ENCODE results near the gene GPR3.
A peak's percentile ranks its signal among the peaks of the same experiment; 100 is the strongest.

Gene GPR3

DNA sequence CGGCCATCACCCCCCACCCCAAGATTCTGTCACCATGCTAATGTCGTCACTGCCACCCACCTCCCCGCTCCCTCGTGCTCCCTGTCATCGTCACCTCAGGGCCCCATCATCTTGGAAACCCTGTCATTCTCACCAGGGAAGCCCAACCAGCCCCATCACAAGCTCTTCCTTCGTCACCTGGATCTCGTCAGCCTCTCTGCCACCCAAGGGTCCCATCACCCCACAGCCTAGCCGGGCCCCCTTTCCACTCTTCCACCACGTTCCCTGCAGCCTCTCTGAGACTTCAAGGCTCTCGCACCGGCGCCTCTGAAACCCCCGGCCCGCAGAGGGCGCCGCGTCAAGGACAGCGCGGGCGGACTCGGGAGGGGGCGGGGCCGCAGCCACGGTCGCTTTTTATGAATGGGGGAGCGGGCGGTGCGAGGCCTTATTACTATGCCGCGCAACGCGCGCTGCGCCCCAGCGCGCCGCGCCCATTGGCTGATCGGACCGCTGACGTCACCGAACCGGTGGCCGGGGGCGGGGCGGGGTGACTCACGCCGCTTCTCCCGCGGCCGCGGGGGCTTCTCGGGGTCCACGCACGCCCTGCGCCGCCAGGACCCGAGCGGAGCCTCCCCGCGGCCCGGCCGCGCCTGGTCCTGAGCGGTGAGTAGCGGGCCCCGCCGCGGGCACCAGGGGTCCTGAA is at the start of gene GPR3:
Gene GPR3 (plus strand): TSS at position 527 of the 682 bp plus-strand sequence. CDS start 1,177 bp downstream, outside the sequence.
- peak; percentile 72 to 82 for DNase-seq

DNA sequence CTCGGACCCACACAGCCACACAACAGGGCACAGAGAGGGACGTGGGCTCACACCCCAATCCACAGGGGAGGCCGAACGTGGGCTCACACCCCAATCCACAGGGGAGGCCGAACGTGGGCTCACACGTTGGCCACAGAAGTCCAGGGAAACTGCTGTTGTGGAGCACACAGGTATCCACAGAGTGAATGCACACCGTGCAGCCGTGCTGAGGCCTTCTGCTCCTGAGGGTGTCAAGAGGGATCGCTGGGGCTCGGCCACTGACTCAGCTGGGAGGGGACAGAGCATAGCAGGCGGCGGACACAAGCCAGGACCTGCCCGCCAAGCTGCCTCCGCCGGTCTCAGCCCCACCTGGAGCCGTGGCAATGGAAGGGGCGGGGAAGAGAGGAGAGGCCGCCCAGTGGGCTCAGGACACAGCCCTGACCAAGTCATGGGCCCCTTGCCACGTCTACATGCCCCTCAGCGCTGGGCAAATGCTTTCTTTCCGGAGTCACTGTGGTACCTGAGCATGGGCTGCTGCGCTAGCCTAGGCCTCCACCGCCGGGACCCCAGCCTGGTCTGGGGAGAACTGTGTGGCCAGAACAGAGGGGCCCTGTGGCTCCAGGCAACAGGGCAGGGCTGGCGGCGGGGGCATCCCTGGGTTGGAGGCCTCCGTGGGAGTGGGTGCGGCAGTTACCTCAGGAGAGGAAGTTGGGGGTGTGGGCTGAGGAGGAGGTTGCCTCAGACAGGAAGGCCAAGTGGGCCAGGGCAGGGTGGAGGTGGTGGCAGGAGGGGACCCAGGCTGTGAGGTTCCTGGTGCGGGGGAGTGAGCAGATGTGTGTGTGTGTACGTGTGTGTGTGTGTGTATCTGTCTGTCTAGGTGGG is 49.4 kb upstream of the GPR3 start:
- DNase-seq: peak; percentile 34 to 91

GRCh38 chr1:27343639-27344025 is 48.8 kb upstream of the GPR3 start:
- DNase-seq: no peak

GRCh38 chr1:27345272-27345671 is 47.1 kb upstream of the GPR3 start:
- no peak for DNase-seq

GRCh38 chr1:27346357-27346756 is 46.1 kb upstream of the GPR3 start:
- no peak for DNase-seq

- no peak for DNase-seq
These were observed 45.3 kb upstream of the GPR3 start for GRCh38 chr1:27346991-27347624.

GRCh38 chr1:27348861-27349783 is 43.3 kb upstream of the GPR3 start:
- DNase-seq: no peak

- no peak for DNase-seq
These were observed 42.4 kb upstream of the GPR3 start for GRCh38 chr1:27349784-27350662.

- no peak for DNase-seq
These were observed 41.5 kb upstream of the GPR3 start for GRCh38 chr1:27350663-27351540.

GRCh38 chr1:27351541-27352107 is 40.8 kb upstream of the GPR3 start:
- DNase-seq: no peak

GRCh38 chr1:27353166-27353565 is 39.3 kb upstream of the GPR3 start:
- no peak for DNase-seq

DNA sequence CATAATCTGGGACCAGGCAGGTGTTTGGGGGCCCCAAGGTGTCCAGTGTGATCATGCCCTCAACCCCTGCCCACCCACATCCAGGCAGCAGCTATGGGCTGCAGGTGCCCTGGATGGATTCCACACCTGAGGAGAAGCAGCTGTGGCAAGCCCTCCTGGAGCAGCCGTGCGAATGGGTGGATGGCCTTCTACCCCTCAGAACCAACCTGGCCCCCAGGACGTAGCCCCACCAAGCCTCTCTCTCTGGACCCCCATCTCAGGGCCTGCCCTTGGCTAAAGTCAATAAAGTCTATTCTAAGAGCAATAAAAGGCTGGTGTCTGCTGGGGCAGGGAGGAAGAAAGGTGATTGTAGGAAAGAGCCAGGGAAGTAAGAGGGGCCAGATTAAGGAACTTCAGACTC is 38.8 kb upstream of the GPR3 start:
- no peak for DNase-seq

- no peak for DNase-seq
These were observed 36.7 kb upstream of the GPR3 start for GRCh38 chr1:27355683-27356082.

DNA sequence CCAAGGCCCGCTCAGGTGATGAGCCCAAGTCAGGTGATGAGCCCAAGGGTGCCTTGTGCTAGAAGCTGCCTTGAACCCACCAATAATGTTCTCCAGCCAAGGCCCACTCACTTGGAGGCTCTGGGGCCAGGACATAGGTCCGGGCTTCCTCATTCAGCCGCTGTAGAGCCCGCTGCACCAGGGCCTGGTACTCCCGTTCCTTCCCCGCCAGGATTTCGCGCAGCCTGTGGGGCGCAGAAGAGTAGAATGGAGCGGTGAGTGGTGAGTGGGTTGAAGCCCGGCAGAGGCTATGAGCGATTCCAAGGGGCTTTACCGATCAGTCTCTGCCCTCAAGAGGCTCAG is 36.2 kb upstream of the GPR3 start:
- no peak for DNase-seq

DNA sequence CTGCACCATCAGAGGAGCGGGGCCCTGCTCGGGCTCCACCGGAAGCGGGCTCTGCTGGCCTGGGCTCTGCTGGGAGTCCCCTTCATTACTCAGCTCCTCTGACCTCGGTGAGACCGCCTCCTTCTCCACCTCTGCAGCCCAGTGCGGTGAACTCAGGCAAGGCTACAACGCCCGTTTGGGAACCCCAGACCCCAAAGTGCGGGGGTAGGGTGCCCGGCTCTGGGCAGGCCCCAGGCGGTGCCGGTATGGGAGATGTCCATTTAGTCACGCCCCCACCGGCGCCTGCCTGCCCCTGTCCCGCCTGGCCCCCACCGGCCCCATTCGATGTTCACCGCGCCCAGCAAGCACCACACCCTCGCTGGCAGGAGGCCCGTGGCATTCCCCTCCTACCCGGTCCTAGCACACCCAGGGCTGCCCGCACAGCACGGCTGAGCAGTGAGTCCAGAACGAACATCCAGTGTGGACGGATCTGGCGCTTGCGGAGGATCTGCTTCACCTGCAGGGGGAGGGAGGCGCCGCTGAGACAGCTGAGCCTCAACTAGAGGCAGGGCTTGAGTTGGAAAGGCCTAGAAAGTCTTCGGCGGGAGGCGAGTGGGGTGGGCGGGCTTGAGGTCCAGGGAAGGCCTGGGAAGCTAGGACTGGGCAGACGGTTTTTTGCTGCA is 35.7 kb upstream of the GPR3 start:
- no peak for DNase-seq

DNA sequence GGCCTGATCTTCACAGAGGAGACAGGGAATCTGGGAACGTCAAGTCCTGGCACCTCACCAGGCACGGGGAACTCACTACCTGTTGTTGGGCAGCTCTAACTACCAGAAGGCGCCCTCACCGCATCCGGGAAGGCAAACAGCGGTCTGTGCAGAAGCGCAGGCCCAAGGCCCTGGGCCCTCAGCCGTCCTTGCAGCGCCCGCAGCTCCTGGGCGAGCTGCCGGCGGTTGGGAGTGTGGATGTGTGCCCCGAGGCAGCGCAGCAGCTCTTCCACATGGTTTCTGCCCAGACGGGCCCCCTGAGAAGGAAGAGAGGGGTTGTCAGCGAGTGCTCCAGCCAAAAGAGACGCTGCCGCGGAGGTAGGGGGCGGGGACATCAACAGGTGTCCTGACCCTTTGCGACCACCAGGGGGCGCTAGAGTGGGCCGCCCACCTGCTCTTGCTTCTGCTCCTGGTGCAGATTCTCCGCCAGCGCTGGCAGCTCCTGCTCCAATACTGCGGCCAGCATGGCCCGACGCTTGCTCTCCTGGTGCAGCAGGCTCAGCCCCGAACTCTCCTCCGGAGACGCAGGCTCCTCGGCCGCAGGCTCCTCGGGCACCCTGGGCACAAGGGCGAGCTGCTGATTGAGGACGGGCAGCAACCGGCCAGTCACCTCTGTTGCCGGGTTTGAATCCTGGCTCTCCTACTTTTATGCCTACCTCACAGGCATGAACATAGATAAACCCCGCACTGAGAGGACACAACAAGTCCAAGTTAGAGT is 35.0 kb upstream of the GPR3 start:
- DNase-seq: peak; percentile 29 to 57

GRCh38 chr1:27358038-27358927 is 34.1 kb upstream of the GPR3 start:
- no peak for DNase-seq

DNA sequence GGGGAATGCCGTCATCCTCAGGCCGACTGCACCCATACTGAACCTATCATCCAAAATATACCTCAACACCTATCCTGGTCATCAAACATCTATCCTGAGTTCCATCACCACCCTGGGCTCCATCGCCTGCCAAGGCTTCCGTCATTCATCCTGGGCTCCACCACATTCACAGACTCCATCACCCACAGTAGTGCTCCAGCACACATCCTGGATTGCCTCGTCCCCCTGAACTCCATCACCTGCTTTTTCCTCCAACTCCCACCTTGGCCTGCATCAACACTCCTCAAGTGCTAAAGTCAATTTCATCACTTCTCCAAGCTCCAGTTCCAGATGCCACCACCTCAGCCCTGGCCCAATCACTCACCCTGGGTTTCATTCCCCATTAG is 33.5 kb upstream of the GPR3 start:
- no peak for DNase-seq
